Stimulated activated CD4-positive, alpha-beta T cell treated with anti-CD3 and anti-CD28 coated beads, Interleukin-12 subunit alpha, Interleukin-12 subunit beta, amount 100 ng/mL, for 48 hours (primary cell): ENCODE results near the gene CHD6.
A peak's percentile ranks its signal among the peaks of the same experiment; 100 is the strongest.

Experiments used
- DNase-seq, 3 donors: peaks; one replicate each; pipeline ENCODE4 v3.0.0-alpha.2; 2020; ENCODE audit warnings: low read depth in 2 of 3, low spot score in 1 of 3

CHD6 gene

DNA sequence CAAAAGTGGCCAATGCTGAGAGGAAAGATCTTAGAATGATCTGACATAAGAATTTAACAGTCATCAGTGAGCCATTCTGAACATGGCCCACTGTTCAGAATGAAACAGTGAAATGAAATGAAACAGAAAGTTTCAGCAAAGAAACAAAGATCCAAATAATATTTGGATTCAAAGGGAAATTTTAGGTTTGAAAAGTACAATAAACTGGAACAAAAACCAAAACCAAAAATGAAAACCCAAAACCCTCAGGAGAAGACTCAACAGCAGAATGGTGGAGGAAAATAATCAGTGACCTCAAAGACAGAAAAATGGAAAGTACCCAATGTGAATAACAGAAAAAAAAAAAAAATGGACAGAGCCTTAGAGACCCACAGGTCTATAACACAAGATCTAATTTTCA is 185.4 kb downstream of the CHD6 start:
- DNase-seq, result no peak

DNA sequence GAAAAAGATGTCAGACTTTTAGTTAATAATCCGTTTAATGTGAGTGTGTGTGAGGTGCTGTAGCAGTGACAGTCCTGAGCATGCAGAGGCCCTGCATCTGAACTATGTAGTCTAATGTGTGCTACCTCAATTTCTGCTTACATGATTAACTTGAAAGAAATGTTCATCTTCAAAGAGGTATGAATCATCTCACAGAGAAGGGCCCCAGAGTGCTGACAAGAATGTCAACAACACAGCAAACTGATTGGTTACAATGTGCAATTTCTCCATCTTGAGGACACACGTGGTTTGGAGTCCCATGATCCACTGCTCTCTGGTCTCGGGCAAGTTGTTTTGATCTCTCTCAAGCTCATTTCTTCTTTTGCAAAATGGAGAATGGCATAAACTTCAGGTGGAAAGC is 189.9 kb downstream of the CHD6 start:
- peak in 1 of 3 donors; percentile 20 for DNase-seq

GRCh38 chr20:41427833-41428232 is 190.3 kb downstream of the CHD6 start:
- no peak for DNase-seq

GRCh38 chr20:41426976-41427375 is 191.2 kb downstream of the CHD6 start:
- DNase-seq, result no peak

- DNase-seq, result no peak
Observed at GRCh38 chr20:41426086-41426830, 191.9 kb downstream of the CHD6 start.

- no peak for DNase-seq
Observed at GRCh38 chr20:41425180-41425884, 192.8 kb downstream of the CHD6 start.

DNA sequence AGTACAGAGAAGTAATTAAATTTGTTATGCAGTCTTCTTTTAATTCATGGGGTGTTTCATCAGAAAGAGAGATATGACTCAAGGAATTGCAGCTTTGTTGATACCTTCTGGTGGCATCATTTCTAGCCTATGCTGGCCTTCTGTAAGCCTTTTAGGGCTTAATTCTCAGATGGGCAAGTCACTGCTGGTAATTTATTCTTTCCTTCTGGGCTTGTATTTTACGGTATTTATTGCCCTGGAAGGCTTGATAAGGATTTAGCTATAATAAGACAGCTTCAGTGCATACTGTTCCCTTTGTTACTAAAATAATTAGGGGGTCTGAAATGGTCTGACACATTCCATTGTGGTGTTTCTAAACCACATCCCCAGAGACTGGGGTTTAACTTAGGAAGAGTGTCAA is 193.6 kb downstream of the CHD6 start:
- DNase-seq, result no peak

- no peak for DNase-seq
Observed at GRCh38 chr20:41424011-41424410, 194.2 kb downstream of the CHD6 start.

DNA sequence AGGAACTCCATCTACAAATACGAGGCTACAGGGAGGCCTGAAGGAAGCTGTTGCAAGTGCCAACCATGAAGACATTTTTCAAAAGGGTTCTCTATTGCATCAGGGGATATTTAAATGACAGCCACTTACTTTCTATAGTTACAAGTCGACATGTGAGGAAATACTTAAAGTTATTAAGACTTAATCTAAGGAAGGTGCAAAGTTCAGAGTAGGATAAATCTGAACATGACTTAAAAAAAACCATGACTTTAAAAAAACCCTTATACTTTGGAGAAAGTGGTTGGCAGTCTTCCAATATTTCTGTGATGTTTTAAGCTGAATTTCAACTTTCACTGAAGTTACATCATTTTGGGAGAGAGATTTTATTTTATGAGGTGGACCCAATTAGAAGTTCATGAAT is 195.2 kb downstream of the CHD6 start:
- no peak for DNase-seq

GRCh38 chr20:41418739-41419293 is 199.4 kb downstream of the CHD6 start:
- DNase-seq, result no peak

DNA sequence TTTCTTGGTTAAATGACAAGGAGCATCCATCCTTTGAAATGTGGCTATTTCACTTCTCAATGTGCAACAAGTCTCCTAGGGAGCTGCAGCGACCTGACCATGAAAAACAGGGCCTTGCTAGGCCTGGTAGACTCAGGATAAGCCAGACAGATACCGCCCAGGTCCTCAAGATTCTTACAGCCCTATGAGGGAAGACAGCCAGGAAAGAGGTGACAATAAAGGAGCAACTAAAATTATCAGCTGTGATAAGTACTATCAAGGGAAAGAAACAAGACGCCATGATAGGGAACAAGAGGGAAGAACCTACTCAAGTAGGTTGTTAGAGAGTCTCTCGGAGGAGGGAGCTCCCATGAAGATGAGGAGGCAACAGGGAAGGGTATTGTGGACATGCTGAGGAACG is 200.1 kb downstream of the CHD6 start:
- no peak for DNase-seq

DNA sequence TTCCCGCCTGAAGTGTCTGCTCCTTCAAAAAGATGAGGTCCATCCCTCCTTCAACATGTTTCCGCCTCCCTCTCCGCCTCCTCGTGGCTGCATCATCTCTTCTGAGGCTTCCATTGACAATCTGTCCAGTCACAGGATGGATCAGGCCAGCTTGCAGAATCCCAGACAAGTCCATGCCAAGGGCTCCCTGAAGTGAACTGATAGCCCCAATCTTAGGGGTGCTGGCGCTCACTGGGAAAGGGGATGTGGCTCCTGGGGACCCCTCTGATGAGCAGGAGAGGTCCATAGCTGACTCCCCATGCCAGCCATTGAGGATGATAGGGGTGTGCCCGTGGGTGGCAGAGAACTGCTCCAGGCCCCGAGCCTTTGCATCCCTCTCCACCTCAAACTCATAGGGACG is 203.0 kb downstream of the CHD6 start:
- DNase-seq, result no peak

GRCh38 chr20:41413169-41413568 is 205.0 kb downstream of the CHD6 start:
- DNase-seq, result no peak

- no peak for DNase-seq
Observed at GRCh38 chr20:41412324-41413120, 205.7 kb downstream of the CHD6 start.

DNA sequence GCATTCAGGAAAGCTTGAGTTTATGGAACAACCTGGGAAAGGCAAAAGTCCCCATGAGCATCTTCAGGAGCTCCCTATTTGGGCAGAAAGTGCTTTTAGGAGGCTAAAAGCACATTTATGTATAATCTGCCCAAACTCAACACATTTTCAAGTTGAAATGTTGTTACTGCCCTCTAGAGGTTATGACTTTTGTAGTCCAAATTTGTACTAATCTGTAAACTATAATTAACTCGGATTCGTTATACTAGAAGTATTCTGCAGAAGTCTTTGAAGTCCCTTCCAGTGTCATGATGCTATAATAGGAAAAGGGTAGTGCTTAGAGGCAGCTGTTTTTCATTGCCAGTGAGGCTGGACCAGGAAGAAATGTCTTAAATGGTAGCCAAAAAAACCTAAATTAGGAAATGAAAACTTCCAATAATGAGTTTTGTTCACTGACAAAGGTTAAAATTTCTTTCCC is 206.8 kb downstream of the CHD6 start:
- DNase-seq, result no peak

- DNase-seq, result no peak
Observed at GRCh38 chr20:41408986-41409385, 209.2 kb downstream of the CHD6 start.

GRCh38 chr20:41408156-41408794 is 209.9 kb downstream of the CHD6 start:
- DNase-seq, result no peak

GRCh38 chr20:41407607-41408006 is 210.6 kb downstream of the CHD6 start:
- no peak for DNase-seq

DNA sequence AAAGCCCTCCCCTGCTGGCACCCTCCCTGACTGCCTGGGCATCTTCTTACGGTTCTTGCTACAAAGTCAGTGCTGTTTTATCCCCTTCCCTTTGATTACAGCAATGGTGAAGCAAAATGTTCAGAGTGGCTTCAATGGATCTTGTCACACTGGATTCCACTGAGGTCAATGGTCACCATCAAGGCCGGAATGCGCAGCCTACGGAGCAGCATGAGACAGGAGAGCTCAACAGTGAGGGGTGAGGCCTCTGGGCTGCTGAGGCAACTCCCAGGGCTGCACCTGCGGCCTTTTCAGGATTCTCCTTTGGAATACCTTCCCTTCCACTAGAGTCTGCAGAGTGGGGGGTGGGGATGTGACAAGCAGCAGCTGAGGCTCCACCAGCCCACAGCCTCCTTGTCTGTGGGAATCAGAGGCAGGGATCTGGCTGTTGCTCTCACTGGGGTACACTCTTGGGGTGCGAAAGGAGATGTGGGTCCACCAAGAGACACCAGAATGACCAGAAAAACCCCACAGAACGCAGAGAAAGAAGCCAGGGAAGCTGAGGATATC is 211.2 kb downstream of the CHD6 start:
- DNase-seq, result no peak

GRCh38 chr20:41406353-41406752 is 211.8 kb downstream of the CHD6 start:
- no peak for DNase-seq

- no peak for DNase-seq
Observed at GRCh38 chr20:41405436-41405835, 212.7 kb downstream of the CHD6 start.
